ENCODE results near the gene VSIG10L.

DNA sequence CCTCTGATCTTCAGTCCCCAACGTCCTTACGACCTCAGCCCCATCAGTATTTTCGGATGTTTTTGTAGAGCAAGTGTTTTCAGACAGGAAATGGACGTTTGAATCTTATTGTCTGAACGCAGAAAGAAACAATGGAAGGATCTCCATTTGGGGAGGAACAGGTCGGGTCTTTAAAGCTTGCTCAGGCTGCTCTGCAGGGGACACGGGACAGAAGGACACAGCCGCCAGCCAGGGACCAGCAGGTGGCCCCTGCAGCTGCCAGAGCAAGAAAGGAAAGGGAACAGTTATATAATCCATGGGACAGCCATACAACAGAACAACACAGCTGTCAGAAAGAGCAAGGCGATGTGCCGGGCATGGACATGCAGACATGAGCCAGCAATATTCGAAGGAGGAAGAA lies 49.0 kb downstream of the VSIG10L start:
- TF ChIP-seq, protein P1, sequence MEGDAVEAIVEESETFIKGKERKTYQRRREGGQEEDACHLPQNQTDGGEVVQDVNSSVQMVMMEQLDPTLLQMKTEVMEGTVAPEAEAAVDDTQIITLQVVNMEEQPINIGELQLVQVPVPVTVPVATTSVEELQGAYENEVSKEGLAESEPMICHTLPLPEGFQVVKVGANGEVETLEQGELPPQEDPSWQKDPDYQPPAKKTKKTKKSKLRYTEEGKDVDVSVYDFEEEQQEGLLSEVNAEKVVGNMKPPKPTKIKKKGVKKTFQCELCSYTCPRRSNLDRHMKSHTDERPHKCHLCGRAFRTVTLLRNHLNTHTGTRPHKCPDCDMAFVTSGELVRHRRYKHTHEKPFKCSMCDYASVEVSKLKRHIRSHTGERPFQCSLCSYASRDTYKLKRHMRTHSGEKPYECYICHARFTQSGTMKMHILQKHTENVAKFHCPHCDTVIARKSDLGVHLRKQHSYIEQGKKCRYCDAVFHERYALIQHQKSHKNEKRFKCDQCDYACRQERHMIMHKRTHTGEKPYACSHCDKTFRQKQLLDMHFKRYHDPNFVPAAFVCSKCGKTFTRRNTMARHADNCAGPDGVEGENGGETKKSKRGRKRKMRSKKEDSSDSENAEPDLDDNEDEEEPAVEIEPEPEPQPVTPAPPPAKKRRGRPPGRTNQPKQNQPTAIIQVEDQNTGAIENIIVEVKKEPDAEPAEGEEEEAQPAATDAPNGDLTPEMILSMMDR (optimal IDR thresholded peaks at IDR 0.05 in 1 of 3, IDR thresholded peaks at IDR 0.05 in 1 of 3, conservative IDR thresholded peaks at IDR 0.05 in 1 of 3; ENCODE audit: extremely low read depth in 1 of 3, insufficient read depth in 2 of 3, low read length in 3 of 3): no peak
- no peak for TF ChIP-seq EZH2 (IDR thresholded peaks at IDR 0.05; ENCODE audit: low read length)

Measured in keratinocyte (primary cell).